ENCODE measurements around the gene TANC2.

GRCh38 chr17:63001689-63002394 is 35.8 kb downstream of the TANC2 start:
- TF ChIP-seq, protein P1, sequence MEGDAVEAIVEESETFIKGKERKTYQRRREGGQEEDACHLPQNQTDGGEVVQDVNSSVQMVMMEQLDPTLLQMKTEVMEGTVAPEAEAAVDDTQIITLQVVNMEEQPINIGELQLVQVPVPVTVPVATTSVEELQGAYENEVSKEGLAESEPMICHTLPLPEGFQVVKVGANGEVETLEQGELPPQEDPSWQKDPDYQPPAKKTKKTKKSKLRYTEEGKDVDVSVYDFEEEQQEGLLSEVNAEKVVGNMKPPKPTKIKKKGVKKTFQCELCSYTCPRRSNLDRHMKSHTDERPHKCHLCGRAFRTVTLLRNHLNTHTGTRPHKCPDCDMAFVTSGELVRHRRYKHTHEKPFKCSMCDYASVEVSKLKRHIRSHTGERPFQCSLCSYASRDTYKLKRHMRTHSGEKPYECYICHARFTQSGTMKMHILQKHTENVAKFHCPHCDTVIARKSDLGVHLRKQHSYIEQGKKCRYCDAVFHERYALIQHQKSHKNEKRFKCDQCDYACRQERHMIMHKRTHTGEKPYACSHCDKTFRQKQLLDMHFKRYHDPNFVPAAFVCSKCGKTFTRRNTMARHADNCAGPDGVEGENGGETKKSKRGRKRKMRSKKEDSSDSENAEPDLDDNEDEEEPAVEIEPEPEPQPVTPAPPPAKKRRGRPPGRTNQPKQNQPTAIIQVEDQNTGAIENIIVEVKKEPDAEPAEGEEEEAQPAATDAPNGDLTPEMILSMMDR (IDR thresholded peaks at IDR 0.05) = no peak
- TF ChIP-seq POLR2AphosphoS5 (IDR thresholded peaks at IDR 0.05) = no peak
- no peak for TF ChIP-seq POLR2A (IDR thresholded peaks at IDR 0.05)

All from gastroesophageal sphincter (tissue), 3 donors.